HEK293 (cell line): Measurements from ENCODE around the gene MORN1.

Experiments used
- CTCF ChIA-PET: fragments of 350-600 bp; formaldehyde crosslinking; extraction: SDS; loops from one replicate; lab custom pipeline; 2021; ENCODE audit warnings: antibody characterized with exemption; lab: Yijun Ruan, JAX
- POLR2A ChIA-PET: fragments of 300-600 bp; formaldehyde crosslinking; extraction: SDS; loops from one replicate; lab custom pipeline; 2020; ENCODE audit warnings: antibody characterized with exemption, inconsistent platforms; lab: Yijun Ruan, JAX
- H3K27ac ChIP-seq: fragments of 200-500 bp; sonication (Bioruptor generic); 2 replicates; pipeline ENCODE4 v1.5.1; 2014; ENCODE audit warnings: low read depth, low read length, control low read depth, inconsistent platforms; ENCODE audit errors: extremely low read depth
- H3K36me3 ChIP-seq, 2 experiments: fragments of 200-500 bp in 1 of 2; sonication (Bioruptor generic) in 1 of 2; 1 replicate in 1 of 2; 2 replicates in 1 of 2; pipeline ENCODE4 v1.5.1; 2014 to 2017; ENCODE audit warnings: inconsistent platforms in 2 of 2, low read length in 2 of 2; ENCODE audit not compliant: control insufficient read depth in 2 of 2, insufficient read depth in 1 of 2
- H3K4me1 ChIP-seq: fragments of 200-500 bp; sonication (Bioruptor generic); 2 replicates; pipeline ENCODE4 v1.5.1; 2014; ENCODE audit warnings: mild to moderate bottlenecking, low read length, inconsistent platforms; ENCODE audit not compliant: control insufficient read depth, insufficient read depth
- H3K4me3 ChIP-seq: 2 replicates; pipeline ENCODE4 v1.5.1; 2011; ENCODE audit warnings: low read depth, mild to moderate bottlenecking, control low read depth, low read length, moderate library complexity
- H3K9me3 ChIP-seq: fragments of 200-500 bp; sonication (Bioruptor generic); 2 replicates; pipeline ENCODE4 v1.5.1; 2014; ENCODE audit warnings: low read depth, low read length, inconsistent platforms; ENCODE audit not compliant: control insufficient read depth, insufficient read depth
- ATF2 ChIP-seq: fragments of 450-650 bp; formaldehyde crosslinking; IDR thresholded peaks from 2 replicates; pipeline ENCODE4 v1.5.1; 2016; ENCODE audit warnings: missing biosample characterization, missing genetic modification characterization, low read depth
- PRDM6 ChIP-seq: fragments of 450-650 bp; formaldehyde crosslinking; IDR thresholded peaks from 2 replicates; pipeline ENCODE4 v1.5.1; 2017; ENCODE audit warnings: missing biosample characterization, missing genetic modification characterization
- SALL2 ChIP-seq: fragments of 450-650 bp; formaldehyde crosslinking; IDR thresholded peaks from 2 replicates; pipeline ENCODE4 v1.5.0; 2017; ENCODE audit warnings: missing biosample characterization, mild to moderate bottlenecking, missing genetic modification characterization, borderline replicate concordance
- ZBTB1 ChIP-seq: fragments of 450-650 bp; formaldehyde crosslinking; IDR thresholded peaks from 2 replicates; pipeline ENCODE4 v1.5.1; 2016; ENCODE audit warnings: missing biosample characterization, missing genetic modification characterization
- ZEB2 ChIP-seq: fragments of 450-650 bp; formaldehyde crosslinking; IDR thresholded peaks from 2 replicates; pipeline ENCODE4 v1.5.1; 2016; ENCODE audit warnings: missing biosample characterization, missing genetic modification characterization
- ZIC2 ChIP-seq: fragments of 450-650 bp; formaldehyde crosslinking; IDR thresholded peaks from 2 replicates; pipeline ENCODE4 v1.5.1; 2016; ENCODE audit warnings: missing biosample characterization, missing genetic modification characterization
- ZNF10 ChIP-seq: fragments of 450-650 bp; formaldehyde crosslinking; IDR thresholded peaks from 2 replicates; pipeline ENCODE4 v1.5.1; 2017; ENCODE audit warnings: missing biosample characterization, missing genetic modification characterization
- ZNF132 ChIP-seq: fragments of 450-650 bp; formaldehyde crosslinking; IDR thresholded peaks from 2 replicates; pipeline ENCODE4 v1.5.1; 2017; ENCODE audit warnings: missing biosample characterization, missing genetic modification characterization, borderline replicate concordance
- ZNF221 ChIP-seq: fragments of 450-650 bp; formaldehyde crosslinking; IDR thresholded peaks from 2 replicates; pipeline ENCODE4 v1.5.1; 2017; ENCODE audit warnings: missing biosample characterization, missing genetic modification characterization, borderline replicate concordance
- ZNF274 ChIP-seq, 2 experiments: fragments of 200-500 bp in 1 of 2; fragments of 450-650 bp in 1 of 2; sonication (Bioruptor generic) in 1 of 2; formaldehyde crosslinking in 1 of 2; IDR thresholded peaks; 2 replicates each; pipeline versions ENCODE4 v1.5.1 to v1.6.1; 2014 to 2016; ENCODE audit warnings: borderline replicate concordance in 1 of 2, inconsistent platforms in 1 of 2, low read length in 1 of 2, missing biosample characterization in 1 of 2, missing genetic modification characterization in 1 of 2
- ZNF391 ChIP-seq: fragments of 450-650 bp; formaldehyde crosslinking; IDR thresholded peaks from 2 replicates; pipeline ENCODE4 v1.5.1; 2016; ENCODE audit warnings: low read depth, missing biosample characterization, missing genetic modification characterization, borderline replicate concordance
- ZNF518A ChIP-seq: fragments of 450-650 bp; formaldehyde crosslinking; conservative IDR thresholded peaks from 2 replicates; pipeline ENCODE4 v1.5.1; 2016; ENCODE audit warnings: low read depth, missing biosample characterization, missing genetic modification characterization
- ZNF561 ChIP-seq: fragments of 450-650 bp; IDR thresholded peaks from 2 replicates; pipeline ENCODE4 v1.5.1; 2018; ENCODE audit warnings: missing biosample characterization, missing genetic modification characterization, borderline replicate concordance
- ZNF645 ChIP-seq: fragments of 450-650 bp; formaldehyde crosslinking; IDR thresholded peaks from 2 replicates; pipeline ENCODE4; 2016; ENCODE audit warnings: missing biosample characterization, missing genetic modification characterization
- ZNF768 ChIP-seq: fragments of 450-650 bp; formaldehyde crosslinking; IDR thresholded peaks from 2 replicates; pipeline ENCODE4 v1.5.1; 2018; ENCODE audit warnings: missing biosample characterization, mild to moderate bottlenecking, missing genetic modification characterization
- ZNF776 ChIP-seq: fragments of 450-650 bp; formaldehyde crosslinking; IDR thresholded peaks from 2 replicates; pipeline ENCODE4 v1.5.0; 2017; ENCODE audit warnings: missing biosample characterization, missing genetic modification characterization, borderline replicate concordance
- TF ChIP-seq, protein P1 (sequence below): fragments of 450-650 bp; formaldehyde crosslinking; optimal IDR thresholded peaks from 2 replicates; pipeline ENCODE3; 2016; ENCODE audit warnings: missing biosample characterization, mild to moderate bottlenecking, missing genetic modification characterization

The MORN1 gene

DNA sequence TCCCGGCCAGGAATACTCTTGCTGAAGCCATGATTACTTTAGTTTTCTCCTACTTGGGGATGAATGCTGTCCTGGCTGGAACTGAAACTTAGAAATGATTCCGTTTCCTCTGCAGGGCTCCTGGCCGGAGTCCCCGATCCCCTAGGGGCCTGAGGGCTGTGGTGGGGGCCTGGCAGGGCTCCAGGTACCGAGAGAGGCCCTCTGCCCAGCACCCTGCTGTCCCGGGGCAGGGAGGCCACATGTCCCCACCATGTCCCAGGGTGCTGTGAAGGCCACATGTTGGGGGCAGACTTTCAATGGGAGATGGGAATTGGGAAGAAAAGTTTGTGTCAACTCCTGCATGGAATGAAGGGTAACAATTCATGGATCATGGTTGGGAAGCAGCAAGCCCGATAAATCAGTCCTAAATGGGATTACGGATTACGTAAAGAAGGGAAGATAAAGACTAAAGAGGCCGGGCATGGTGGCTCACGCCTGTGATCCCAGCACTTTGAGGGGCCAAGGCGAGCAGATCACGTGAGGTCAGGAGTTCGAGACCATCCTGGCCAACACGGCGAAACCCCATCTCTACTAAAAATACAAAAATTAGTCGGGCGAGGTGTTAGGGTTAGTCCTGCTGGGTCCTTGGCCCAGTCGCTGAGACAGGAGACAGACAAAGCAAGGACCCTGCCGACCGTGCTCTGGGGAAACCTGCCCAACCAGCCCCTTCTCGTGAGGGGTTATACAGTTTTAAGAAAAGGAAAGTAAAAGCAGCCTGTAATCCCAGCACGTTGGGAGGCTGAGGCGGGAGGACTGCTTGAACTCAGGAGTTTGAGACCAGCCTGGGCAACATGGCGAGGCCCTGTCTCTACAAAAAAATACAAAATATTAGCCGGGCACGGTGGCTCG lies 37.6 kb downstream of the MORN1 start:
- Histone ChIP-seq H3K27ac (no peak overlapping the region), H3K9me3 (no peaks in the 10 kb centered on the region), H3K4me3 (no peak overlapping the region), H3K36me3 (no peaks in the 10 kb centered on the region), H3K4me1 (no peaks in the 10 kb centered on the region)
- CTCF ChIA-PET: no interaction called here
- POLR2A ChIA-PET: no interaction called here
- no peak for TF ChIP-seq ZNF132 (tag by site-specific recombination)
- peak; percentile 92 for TF ChIP-seq ZIC2 (tag by site-specific recombination)

DNA sequence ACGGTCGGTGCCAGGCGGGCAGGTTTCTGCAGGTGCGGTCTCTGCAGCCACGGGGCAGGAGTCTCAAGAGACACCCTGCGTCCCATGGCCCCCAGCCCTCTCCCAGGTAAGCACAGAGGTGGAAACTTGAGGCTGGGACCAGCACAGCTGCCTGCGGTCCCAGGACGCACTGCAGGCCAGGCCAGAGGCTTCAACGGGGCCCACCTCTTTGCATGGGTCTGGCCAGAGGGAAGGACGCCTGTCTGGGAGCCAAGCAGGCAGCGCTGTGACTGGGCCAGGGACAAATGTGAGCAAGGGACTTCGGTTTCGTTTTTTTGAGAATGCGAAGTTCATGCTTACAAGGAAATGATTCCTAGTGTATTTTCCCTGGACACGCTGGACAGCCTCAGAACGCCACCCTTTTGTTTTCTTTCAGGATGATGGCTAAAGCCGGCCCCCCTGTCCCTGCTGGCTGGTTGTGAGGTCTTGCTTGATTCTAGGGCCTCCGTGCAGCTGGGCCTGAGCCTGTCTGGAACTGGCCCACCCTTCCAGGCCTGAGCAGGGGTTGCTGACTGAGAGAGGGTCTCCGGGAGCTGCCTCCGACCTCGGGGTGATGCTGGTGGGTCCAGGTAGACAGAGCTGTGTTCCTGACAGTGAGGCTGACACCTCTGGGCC lies 38.3 kb downstream of the MORN1 start:
- no peak overlapping the region for H3K4me3 ChIP-seq
- no peaks in the 10 kb centered on the region for H3K36me3 ChIP-seq
- CTCF ChIA-PET: interaction anchor here (0.6 kb wide), 1 partner anchor 114 kb away, joined by 5 read pairs; no protein-coding TSS in a partner anchor
- H3K9me3 ChIP-seq: no peaks in the 10 kb centered on the region
- no peak overlapping the region for H3K27ac ChIP-seq
- H3K4me1 ChIP-seq: no peaks in the 10 kb centered on the region
- POLR2A ChIA-PET: no interaction called here
- no peak for TF ChIP-seq ZEB2
- no peak for TF ChIP-seq ZNF391
- TF ChIP-seq SALL2 (tag by site-specific recombination): no peak
- TF ChIP-seq, protein P1, sequence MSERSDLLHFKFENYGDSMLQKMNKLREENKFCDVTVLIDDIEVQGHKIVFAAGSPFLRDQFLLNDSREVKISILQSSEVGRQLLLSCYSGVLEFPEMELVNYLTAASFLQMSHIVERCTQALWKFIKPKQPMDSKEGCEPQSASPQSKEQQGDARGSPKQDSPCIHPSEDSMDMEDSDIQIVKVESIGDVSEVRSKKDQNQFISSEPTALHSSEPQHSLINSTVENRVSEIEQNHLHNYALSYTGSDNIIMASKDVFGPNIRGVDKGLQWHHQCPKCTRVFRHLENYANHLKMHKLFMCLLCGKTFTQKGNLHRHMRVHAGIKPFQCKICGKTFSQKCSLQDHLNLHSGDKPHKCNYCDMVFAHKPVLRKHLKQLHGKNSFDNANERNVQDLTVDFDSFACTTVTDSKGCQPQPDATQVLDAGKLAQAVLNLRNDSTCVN (tag by site-specific recombination): no peak

DNA sequence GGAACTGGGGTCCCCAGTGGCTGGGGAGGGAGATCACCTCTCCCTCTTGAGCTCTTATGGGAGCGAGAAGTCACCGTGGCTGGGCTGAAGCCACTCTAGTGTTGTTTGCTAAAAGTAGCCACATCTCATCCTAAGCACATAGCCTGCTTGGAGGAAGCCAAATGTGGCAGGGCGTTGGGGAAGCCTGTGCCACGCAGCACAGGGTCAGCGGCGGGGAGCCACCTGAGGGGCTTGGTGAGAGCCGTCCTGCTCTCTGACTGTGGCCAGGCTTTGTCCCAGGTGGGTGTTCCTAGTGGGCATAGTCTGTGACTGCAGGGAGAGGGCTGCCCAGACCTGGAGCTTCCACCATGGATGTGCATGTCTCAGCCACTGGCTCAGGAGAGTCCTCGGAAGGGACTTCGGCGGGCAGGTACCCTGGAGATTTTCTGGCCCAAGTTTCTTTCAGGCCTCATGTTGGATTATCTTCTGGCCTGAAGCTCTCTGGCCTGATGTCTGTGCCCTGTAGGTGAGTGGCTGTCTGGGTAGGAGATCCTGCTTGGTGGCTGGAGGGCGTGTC lies 38.9 kb downstream of the MORN1 start:
- Histone ChIP-seq H3K4me3 (no peak overlapping the region), H3K4me1 (no peaks in the 10 kb centered on the region), H3K36me3 (no peaks in the 10 kb centered on the region), H3K27ac (no peak overlapping the region), H3K9me3 (no peaks in the 10 kb centered on the region)
- ChIA-PET CTCF (interaction anchor here (0.6 kb wide), 1 partner anchor 113 kb away, joined by 5 read pairs; no protein-coding TSS in a partner anchor), POLR2A (no interaction called here)
- TF ChIP-seq ATF2 (tag by site-specific recombination) (no peak), ZNF768 (no peak), ZNF221 (tag by site-specific recombination) (no peak), ZNF645 (tag by site-specific recombination) (no peak), ZNF518A (no peak), ZNF10 (tag by site-specific recombination) (no peak), PRDM6 (tag by site-specific recombination) (no peak), ZBTB1 (tag by site-specific recombination) (no peak), ZNF776 (tag by site-specific recombination) (no peak), ZNF561 (tag by site-specific recombination) (no peak), ZNF274 (IDR thresholded peaks at IDR 0.05; ENCODE audit: low read length) (no peak), ZNF274 (tag by site-specific recombination; IDR thresholded peaks at IDR 0.05; ENCODE audit: borderline replicate concordance) (no peak)
